Myocyte (in vitro differentiated cells): ENCODE results near the gene CFAP141. TPM values are rescaled to one million over a fixed set of nuclear protein-coding genes. Genes with fewer than 3 reads are reported as not detected.
"Not testable (repeated sequence)": the region's sequence is repeated elsewhere in the genome, so short reads cannot be mapped to it uniquely, and the experiment has no call there.

Source experiments
- DNase-seq: peaks from one replicate; pipeline ENCODE4 v3.0.0-alpha.2; 2012; ENCODE audit warnings: low read depth
- total RNA-seq: library from RNA; depleted of rRNA; stranded (reverse); fragments of >200 nt; gene quantifications from 2 replicates; pipeline ENCODE4 v1.2.3, GENCODE V29; 2014

The CFAP141 gene
- total RNA-seq, 1 donor from 2014 or later = not detected

DNA sequence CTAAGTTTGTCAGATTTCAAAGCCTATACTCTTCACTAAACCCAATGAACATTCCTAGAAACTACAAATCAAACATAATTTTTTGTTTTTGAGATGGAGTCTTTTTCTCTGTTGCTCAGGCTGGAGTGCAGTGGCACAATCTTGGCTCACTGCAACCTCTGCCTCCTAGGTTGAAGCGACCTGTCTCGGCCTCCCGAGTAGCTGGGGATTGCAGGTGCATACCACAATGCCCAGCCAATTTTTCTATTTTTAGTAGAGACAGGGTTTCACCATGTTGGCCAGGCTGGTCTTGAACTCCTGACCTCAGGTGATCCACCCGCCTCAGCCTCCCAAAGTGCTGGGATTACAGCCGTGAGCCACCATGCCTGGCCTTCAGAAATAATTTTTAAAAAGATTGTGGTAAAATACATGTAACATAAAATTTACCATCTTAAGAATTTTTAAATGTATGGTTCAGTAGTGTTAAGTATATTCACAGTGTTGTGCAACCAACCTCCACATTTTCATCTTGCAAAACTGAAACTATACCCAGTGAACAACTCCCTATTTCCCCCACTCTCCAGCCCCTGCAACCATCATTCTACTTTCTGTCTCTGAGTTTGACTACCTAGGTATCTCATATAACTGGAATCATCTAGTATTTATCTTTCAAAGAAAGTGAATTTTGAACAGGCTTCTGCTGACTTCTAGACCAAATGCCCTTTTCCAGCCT, 2.7 kb upstream of the CFAP141 start:
- no peak for DNase-seq

DNA sequence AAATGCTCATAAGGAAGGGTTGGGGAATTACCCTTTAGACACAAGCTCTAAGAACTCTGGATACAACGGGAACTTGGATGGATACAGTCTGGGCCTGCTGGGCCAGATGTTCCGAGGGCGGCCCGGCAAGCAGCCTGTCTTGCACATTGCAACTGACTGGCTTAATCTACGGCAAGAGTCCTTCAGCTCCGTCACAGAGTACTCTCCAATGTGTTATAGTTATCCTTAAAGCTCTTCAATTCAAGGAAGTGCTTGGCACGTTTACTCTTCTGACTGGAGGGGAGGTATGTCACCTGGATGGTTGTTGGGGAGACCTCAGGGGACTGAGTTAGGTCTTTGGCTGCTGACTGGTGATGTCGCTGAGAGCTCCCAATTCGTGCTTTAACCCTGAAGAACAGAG, 1.1 kb upstream of the CFAP141 start:
- DNase-seq = no peak

DNA sequence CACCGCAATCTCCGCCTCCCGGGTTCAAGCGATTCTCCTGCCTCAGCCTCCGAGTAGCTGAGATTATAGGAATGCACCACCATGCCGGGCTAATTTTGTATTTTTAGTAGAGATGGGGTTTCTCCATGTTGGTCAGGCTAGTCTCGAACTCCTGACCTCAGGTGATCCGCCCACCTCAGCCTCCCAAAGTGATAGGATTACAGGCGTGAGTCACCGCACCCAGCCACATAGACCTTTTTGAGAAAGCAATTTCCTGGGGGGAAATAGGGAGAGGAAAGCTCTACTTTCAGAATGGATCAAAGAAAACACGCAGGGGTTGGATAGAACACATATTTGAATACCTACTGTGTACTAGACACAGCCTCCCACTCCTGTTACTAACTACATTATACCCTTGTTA, 355 bp downstream of the CFAP141 start:
- not testable (repeated sequence) for DNase-seq

DNA sequence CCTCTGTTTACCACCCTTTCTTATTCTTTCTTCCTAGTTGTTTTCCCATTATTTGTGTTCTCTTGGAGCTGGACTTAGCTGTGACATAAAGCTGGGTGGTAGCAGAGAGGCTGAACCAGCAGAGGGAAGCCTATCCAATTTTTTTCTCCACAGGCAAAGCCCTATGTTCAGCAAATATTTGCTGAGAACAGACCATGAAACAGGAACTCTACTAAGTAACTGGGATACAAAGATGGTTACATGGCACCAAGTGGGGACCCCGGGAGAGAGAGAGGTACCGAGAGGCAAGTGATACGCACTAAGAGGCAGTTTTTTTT, 6.6 kb downstream of the CFAP141 start:
- no peak for DNase-seq

DNA sequence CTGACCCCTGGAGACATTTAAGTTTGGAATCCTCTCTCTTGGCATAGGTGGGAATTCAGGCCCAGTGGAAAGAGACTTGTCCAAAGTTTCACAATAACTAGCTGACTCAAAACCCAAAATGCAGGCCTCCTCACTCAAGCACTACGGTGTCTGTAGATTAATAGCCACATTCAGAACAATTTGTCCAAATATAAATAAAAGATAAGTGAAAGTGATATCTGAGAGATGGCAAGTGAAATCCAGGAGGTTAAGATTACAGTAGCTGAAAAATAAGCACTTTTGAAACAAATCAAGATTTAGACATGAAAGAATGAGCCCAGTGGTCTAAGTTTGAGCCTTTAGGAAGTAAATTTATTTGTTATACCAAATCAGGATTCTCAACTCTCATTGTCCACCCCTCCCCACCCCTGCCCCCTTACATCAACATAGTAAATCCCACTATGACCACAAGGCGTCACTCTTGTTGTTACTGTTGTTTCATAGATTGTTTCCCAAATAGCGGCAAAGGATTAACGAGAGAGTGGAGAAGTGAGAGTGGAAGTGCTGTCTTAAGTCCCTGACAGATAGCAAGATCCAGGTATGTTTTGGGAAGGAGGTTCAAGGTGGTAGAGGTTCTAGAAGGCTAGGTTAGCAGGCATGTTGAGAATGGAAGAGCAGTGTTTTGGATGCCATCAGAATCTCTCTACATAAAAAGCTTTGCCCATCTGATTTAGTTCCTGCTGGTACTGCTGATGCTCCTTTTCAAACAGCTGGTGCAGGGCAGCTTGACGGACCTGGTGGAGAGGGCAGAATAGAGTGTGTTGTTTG, 7.2 kb downstream of the CFAP141 start:
- peak; percentile 80 for DNase-seq

DNA sequence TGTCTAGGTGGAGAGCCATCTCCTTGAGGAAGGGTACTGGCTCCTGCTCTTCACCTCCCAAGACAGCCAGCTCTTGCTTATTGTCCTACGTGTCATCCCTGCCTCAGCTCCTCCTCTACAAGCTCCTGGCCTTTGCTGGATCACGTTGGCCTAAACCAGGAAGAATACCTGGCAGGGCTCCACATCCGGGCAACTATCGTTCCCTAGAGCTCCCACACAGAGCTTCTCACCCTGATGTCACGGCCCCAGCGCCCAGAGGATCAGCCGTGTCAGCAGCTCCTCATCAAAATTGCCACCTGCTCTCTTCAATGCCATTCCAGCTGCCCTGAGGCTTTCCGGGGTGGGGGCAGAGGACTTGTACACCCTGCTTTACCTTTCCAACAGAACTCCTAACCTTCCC, 12.3 kb downstream of the CFAP141 start:
- peak; percentile 92 for DNase-seq

DNA sequence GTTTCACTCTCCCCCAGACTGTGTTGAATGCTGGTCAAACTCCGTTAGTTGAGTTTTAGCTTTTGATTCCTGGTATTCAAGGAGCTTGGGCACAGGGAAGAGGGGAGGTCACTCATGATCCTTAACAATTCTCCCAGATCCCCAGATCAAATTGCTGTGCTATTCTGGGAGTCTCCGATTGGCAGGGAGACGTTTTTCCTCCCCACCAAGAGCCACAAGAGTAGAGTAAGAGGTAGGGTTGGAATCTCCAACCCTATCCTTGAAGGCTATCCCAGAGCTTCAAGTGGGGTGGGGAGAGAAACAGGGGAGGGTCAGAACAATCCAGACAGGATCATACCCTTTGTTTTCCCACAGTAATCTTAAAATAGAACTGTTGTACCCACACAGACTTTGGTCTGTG, 13.7 kb downstream of the CFAP141 start:
- DNase-seq = peak; percentile 90

DNA sequence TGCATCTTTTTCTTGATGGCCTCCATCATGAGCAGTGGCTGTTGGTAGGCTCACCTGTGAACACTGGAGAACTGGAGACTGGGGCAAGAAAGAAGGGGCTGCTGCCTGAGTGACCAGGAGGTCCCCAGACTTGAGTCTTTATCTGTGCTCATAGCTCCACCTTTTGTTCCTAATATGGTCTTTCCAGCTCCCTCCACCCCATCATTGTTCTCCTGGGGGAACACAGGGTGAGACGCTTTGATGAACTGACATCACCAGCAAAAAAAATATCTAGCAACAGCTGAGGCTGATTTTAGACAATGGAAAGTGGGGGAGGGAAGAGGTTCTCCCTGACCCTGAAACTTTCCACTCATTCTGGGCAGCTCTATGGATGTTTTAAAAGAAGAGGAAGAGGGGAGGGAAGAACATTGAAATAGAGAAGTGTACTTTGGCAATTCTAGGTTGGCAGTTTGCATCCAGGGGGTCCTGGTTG, 14.1 kb downstream of the CFAP141 start, which contains the start of gene TPM3:
TPM3 (minus strand) TSS at position 111 of the 472 bp plus-strand sequence; CDS start at position 29, 82 bp downstream.
- DNase-seq = peak; percentile 98

DNA sequence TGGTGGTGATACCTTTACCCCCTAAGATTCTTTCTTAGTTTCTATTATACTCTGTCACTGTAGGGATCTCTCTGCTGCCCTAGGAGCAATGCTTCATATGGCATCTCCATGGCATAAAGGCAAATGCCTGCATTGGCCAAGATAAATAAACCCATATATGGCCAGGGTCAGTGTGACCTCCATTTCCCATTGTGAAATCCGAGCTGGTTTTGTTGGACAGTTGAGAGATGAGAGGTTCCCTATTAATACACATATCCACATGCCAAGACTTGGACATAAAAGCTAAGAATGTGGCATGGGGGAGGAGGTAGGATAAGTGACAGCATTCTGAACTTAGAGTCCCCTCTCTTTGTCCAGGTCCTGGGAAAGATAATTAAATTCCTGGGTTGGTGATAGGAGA, 15.6 kb downstream of the CFAP141 start:
- DNase-seq = peak; percentile 92

DNA sequence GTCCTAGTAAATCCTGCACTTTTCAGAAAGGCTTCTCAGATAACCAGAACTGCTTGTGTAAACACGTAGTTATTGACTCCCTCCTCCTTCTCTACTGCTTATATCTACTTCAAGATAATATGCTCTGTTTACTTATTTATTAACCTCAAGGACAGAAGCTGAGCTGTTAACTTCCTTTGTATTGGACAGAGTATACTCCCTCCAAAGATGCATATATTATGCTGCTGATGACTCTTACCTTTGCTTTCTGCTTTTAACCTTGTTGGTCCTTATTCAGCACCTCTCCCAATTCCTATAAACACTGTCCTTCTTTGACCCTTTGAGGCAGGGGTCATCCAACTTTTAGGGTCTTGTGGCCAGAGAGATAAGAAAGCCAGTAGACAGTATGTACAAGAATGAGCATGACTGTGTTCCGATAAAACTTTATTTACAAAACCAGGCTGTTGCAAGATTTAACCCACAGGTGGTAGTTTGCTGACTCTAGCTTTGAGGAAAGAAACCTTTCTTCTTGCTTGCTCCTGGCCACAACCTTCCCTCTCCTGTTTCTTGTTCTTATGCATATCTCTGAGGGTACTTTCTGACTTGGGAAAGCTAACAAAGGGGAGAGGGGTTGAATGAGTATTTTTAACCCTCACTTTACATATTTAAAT, 19.2 kb downstream of the CFAP141 start:
- peak; percentile 39 for DNase-seq

DNA sequence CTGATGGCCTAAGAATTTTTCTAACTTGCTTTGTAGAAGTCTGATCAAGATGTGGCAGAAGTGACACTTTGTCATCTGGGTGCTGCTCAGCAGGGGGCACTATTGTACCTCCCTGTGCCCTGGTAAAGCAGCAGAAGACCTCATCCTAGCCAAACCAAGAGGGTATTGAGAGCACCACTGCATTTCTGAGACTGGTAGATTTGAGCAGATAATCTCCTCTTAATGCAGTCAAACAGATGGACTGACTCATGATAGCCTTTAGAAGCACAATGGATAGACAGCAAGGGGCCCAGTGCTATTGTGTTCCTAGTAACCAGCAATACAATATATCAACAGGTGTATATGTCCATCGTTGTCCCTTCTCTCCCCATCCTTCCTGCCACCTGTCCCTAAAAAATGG, 20.0 kb downstream of the CFAP141 start:
- DNase-seq = peak; percentile 84

DNA sequence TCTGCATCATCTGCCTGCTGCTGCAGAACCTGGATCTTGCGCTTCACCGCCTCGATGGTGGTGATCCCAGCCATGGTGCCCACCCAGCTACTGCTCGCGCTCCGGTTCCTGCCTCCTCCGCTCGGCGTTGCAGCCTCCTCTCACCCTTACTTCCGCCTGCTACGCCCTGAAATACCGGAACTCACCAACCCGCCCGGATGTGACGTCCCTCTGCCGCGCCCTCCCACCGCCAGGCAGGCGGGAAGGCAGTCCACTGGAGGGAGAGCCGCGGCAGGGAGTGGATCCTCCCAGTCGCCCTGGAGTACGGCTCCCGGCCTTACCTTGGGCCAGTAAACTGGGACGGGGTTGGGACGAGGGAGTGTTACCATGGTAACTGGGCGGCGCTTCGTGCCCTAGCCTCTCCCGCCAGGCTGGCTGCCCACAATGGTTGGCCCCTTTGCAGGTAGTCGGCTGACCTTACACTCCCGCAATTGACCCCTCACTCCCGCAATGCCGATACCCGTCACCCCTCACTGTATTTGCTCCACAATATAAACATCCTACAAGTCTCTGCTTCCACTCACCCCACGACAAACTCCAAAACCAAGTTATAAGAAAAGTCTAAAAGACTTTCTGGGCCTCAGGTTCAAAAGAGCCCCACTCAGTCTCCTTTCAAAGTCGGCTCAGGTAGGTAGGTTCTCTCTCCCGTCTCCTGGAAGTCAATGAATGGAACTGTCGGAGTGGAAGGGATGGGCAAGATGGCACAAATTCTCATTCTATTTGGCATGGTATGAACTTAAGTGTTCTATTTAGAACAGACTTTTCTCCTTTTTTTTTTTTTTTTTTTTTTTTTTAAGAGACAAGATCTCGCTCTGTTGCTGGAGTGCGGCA, 22.9 kb downstream of the CFAP141 start:
- DNase-seq = peak; percentile 94

DNA sequence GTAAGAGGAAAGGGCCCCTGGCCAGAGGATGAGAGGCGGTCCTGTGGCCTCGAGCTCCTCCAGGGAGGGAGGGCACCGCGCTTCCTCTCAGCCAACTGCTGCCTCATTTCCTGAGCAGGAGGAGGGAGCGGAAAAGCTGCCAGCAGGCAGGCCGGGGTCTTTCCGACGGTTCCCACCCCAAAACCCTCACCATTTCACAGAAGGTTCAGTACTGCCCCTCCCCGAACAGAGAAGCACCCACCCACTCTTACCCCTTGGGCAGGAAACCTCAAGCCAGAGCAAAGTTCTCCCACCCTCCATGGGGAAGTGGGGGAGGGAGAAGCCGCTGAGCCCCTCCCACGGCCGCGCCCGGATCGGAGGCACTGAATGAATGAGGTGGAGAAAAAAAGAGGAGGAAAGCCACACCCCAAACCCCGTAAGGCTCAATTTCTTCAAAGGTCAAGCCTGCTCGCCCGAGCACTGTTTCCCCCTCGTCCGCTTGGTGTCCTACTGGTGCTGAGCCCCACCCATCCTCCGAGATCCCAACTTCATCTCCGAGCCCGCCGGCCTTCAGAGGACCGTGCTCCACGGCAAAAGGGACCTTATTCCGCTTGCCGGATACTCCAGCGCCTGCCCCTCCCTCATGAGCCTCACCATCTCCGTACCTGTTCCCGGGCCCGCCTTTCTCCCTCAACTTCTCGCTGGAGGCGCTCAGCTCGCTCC, 23.6 kb downstream of the CFAP141 start:
- DNase-seq = peak; percentile 83

DNA sequence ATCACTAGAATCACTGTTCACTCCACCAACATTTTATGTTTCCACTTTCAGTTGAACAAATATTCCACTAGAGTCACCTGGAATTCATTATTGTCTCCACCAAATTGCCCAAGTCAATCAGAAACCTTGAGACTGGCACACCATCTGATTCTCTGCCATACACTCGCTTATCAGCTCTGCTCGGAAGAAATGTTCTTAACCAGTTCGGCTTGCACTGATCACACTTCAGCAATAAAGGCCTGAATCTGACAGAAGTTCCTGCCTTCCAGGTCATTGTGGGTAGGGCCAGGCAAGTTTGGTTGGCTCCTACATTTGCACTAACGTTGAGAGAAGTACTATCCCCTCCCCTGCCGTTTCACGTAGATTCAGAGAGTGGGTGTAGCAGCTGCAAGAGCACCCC, 24.2 kb downstream of the CFAP141 start:
- DNase-seq = no peak

DNA sequence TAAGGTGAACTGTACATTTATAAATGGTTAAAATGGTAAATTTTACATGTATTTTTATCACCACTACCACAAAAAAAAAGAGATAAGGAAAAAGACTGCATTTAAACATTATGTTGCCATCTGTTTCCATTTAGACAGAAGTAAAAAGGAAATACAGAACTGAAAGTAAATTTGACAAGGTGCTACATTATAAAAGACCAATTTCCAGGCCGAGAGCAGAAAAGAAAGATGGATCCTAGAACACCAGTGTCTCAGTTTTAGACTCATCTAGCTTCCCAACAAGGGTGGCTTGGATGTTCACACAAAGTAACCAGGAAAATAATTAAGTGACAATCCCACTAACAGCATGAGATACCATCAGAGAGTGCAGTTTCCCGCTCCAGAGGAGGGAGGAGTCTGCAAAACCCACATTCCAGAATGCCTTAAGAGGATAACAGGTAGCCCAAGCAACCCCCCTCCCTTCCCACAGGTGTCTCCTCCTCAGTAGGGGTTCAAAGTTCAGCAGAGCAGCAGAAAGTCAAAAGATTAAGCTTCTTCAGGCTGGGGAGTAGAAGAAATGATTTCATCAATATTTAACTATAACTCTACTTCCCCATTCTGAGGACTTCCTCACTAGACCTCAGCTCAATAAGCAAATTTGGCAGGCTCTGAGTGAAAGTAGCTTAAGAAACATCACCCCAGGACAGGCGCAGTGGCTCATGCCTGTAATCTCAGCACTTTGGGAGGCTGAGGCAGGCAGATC, 26.0 kb downstream of the CFAP141 start:
- no peak for DNase-seq

DNA sequence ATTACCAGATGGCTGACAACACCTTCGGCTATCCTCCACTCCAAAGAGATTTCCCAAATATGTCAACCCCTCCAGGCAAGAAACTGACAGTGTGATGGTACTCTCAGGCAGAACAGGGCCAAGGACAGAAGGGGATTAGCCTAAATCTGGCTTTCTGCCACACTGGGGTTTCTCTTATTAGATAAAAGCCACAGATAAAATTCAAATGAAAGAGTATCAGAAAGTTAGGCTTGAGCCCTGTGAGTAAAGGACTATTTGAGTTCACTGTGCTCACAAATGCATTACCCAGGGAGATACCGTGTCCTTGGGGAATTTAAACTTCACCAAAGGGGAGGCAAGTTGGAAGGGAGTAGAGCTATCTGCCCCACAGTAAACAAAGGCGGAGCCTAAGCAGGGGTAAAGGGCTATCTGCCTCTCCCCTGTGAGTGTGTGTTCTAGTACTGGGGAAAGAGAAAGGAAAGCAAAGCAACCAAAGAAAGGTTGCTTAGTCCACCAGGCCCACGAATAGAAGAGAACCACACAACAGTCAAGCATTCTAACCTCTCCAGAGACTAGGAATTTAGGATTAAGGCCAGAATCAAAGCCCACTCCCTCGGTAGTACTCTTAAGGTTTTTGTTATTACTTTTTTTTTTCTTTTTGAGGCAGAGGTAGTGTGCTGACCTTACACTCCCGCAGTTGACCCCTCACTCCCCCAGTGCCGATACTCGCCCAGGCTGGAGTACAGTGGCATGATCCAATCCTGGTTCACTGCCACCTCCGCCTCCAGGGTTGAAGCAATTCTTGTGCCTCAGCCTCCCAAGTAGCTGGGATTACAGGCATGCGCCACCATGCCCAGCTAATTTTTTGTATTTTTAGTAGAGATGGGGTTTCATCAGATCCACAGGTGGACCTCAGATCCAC, 27.0 kb downstream of the CFAP141 start:
- no peak for DNase-seq

DNA sequence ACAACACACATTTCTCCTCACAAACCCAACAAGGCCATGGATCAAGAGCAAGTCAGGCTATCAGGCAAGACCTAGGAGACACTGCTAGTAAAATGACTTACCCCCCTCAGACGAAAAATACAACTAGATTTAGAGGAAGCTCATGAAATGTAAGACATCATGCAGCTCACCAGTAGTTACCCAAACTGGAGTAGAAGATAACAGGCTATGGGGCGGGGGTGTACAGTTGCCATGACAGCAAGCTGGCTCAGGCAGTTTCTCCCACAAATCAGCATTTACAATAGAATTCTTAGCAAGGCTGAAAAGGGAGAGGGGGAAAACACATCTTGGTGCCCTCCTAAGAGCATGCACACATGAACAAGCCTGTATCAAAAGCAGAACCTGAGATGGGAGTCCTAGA, 28.1 kb downstream of the CFAP141 start:
- DNase-seq = no peak

DNA sequence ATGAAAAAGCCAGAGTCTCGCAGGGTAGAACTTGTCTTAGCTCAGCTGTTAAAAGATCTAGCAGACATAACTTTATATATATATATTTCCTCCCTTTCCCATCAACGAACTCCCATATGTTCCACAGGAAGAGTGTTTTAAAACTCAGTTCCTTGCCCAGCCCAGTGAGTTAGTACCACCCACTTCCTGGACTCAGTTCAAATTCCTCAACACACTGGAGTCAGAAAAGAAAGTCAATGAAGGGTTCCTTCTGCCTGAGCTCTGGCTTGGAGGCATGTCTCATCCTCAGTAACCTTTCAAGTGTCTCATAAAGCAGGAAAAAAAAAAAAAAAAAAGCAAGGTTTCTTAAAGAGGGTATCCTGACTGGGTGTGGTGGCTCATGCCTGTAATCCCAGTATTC, 29.8 kb downstream of the CFAP141 start:
- peak; percentile 49 for DNase-seq

DNA sequence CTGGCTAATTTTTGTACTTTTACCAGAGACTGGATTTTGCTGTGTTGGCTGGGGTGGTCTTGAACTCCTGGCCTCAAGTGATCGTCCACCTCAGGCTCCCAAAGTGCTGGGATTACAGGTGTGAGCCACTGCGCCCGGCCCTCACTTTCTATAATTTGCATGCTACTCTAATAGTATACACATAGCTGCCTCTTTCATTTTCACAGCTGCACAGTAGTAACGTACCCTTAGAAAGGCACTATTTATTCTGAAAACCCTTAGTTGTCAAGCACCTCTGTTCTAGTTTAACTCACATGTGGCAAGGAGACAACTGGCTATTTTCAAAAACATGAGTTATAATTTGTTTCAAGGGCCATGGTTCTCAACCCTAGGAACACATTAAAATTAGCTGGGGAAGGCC, 31.5 kb downstream of the CFAP141 start:
- DNase-seq = no peak
